ENCODE results near the gene SLC24A3.

SLC24A3 gene

DNA sequence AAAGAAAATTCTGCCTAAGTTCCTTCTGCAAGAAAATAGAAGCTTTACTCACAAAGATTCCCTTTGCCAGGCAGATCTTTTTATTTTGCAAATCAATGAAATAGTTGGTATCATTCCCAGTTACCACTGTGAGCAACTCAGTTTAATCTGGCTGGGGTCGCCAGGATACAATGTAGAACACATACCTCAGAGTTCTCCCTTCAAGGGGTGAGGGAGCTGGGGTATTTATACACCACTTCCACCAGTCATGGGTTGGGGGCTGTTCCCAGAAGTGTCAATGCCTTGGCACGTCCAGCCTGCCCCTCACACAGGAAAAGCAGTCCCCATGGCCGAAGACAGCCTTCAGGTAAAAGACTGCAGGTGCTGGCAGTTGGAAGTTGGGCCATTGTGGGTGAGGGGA is 86.2 kb downstream of the SLC24A3 start:
- Mint-ChIP-seq H3K27me3 (peaks cover 7% of the 10 kb centered on the region), H3K4me1 (ENCODE audit: low read depth) (no peaks in the 10 kb centered on the region), H3K27ac (no peak overlapping the region), H3K4me3 (no peak overlapping the region), H3K36me3 (ENCODE audit: low read depth) (no peaks in the 10 kb centered on the region), H3K9me3 (no peaks in the 10 kb centered on the region)

- Mint-ChIP-seq H3K27ac (no peak overlapping the region), H3K4me3 (no peak overlapping the region), H3K9me3 (no peaks in the 10 kb centered on the region), H3K4me1 (ENCODE audit: low read depth) (no peaks in the 10 kb centered on the region), H3K36me3 (ENCODE audit: low read depth) (no peaks in the 10 kb centered on the region), H3K27me3 (peaks cover 9% of the 10 kb centered on the region)
These were observed 88.0 kb downstream of the SLC24A3 start for GRCh38 chr20:19300395-19300794.

DNA sequence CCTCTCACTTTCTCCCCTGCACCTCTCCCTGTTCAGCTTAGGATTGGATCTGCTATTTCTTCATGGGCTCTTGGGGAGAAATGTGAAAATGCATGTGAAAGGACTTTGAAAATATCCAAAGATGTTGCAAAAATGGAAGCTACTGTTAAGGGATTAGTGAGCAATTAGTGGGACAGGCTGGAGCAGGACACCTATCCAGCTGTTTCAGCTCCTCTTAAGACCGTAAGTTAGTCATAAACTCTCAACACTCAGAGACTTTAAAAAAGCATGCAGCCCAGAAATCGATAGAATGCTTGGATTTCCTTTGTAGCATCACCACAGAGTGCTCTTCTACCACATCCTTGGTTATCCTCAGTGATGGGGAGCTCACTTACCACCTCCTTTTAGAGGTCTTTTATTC is 88.7 kb downstream of the SLC24A3 start:
- Mint-ChIP-seq H3K36me3 (ENCODE audit: low read depth) (no peaks in the 10 kb centered on the region), H3K27ac (no peak overlapping the region), H3K27me3 (peaks cover 4% of the 10 kb centered on the region), H3K9me3 (no peaks in the 10 kb centered on the region), H3K4me1 (ENCODE audit: low read depth) (no peaks in the 10 kb centered on the region), H3K4me3 (no peak overlapping the region)

GRCh38 chr20:19301843-19302242 is 89.4 kb downstream of the SLC24A3 start:
- no peaks in the 10 kb centered on the region for H3K9me3 Mint-ChIP-seq
- H3K4me1 Mint-ChIP-seq (ENCODE audit: low read depth), result no peaks in the 10 kb centered on the region
- H3K27me3 Mint-ChIP-seq, result peaks cover 4% of the 10 kb centered on the region
- H3K27ac Mint-ChIP-seq, result no peak overlapping the region
- H3K4me3 Mint-ChIP-seq, result no peak overlapping the region
- no peaks in the 10 kb centered on the region for H3K36me3 Mint-ChIP-seq (ENCODE audit: low read depth)

DNA sequence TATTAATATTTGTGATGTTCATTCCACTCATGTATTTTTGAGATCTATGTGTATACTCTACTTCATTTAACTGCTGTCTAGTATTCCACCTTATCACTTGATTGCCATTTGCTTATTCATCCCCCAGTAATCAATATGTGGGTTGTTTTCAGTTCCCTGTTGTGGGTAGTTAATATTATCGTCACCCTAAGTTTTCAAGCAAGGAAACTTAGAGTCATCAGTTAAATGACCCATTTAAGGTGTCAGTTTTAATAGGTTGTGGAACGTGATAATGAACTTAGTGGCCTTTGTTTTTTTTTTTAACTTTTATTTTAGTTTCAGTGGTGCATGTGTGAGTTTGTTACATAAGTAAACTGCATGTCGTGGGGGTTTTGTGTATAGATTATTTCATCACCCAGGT is 90.3 kb downstream of the SLC24A3 start:
- Mint-ChIP-seq H3K9me3 (no peaks in the 10 kb centered on the region), H3K4me1 (ENCODE audit: low read depth) (no peaks in the 10 kb centered on the region), H3K27me3 (peaks cover 4% of the 10 kb centered on the region), H3K36me3 (ENCODE audit: low read depth) (no peaks in the 10 kb centered on the region), H3K27ac (no peak overlapping the region), H3K4me3 (no peak overlapping the region)

- Mint-ChIP-seq H3K27me3 (peaks cover 4% of the 10 kb centered on the region), H3K9me3 (no peaks in the 10 kb centered on the region), H3K4me3 (no peak overlapping the region), H3K36me3 (ENCODE audit: low read depth) (no peaks in the 10 kb centered on the region), H3K27ac (no peak overlapping the region), H3K4me1 (ENCODE audit: low read depth) (no peaks in the 10 kb centered on the region)
These were observed 91.9 kb downstream of the SLC24A3 start for GRCh38 chr20:19304389-19304788.

- no peak overlapping the region for H3K27ac Mint-ChIP-seq
- H3K4me3 Mint-ChIP-seq, result no peak overlapping the region
- H3K9me3 Mint-ChIP-seq, result no peaks in the 10 kb centered on the region
- H3K27me3 Mint-ChIP-seq, result peaks cover 4% of the 10 kb centered on the region
- H3K36me3 Mint-ChIP-seq (ENCODE audit: low read depth), result no peaks in the 10 kb centered on the region
- H3K4me1 Mint-ChIP-seq (ENCODE audit: low read depth), result no peaks in the 10 kb centered on the region
These were observed 92.5 kb downstream of the SLC24A3 start for GRCh38 chr20:19304886-19305415.

DNA sequence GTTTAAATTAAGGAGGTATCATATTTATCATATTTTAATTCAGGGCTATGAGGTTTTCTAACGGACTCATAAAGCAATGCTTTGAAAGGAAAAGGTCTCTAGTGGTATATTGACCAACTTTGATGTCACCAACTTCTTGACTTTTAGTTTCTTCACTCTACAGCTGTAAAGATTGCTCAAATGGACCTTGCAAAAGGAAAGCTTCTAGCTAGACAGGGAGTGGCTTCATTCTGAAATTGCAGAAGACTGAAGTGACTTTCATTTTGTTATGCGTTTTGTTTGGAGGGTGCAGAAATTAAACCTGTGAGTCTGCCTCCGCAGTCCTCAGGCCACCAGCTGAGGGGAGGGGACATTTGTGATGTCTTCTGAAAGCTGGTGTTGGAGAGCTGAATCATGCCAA is 95.7 kb downstream of the SLC24A3 start:
- Mint-ChIP-seq H3K9me3 (no peaks in the 10 kb centered on the region), H3K4me1 (ENCODE audit: low read depth) (no peaks in the 10 kb centered on the region), H3K27me3 (peaks cover 4% of the 10 kb centered on the region), H3K27ac (no peak overlapping the region), H3K36me3 (ENCODE audit: low read depth) (no peaks in the 10 kb centered on the region), H3K4me3 (no peak overlapping the region)

- Mint-ChIP-seq H3K36me3 (ENCODE audit: low read depth) (no peaks in the 10 kb centered on the region), H3K27ac (no peak overlapping the region), H3K9me3 (no peaks in the 10 kb centered on the region), H3K4me3 (no peak overlapping the region), H3K4me1 (ENCODE audit: low read depth) (no peaks in the 10 kb centered on the region), H3K27me3 (no peaks in the 10 kb centered on the region)
These were observed 98.1 kb downstream of the SLC24A3 start for GRCh38 chr20:19310541-19310940.

GRCh38 chr20:19313342-19314069 is 101.1 kb downstream of the SLC24A3 start:
- Mint-ChIP-seq H3K27me3 (peaks cover 5% of the 10 kb centered on the region), H3K4me1 (ENCODE audit: low read depth) (peaks cover 6% of the 10 kb centered on the region), H3K36me3 (ENCODE audit: low read depth) (no peaks in the 10 kb centered on the region), H3K4me3 (no peak overlapping the region), H3K27ac (no peak overlapping the region), H3K9me3 (no peaks in the 10 kb centered on the region)

DNA sequence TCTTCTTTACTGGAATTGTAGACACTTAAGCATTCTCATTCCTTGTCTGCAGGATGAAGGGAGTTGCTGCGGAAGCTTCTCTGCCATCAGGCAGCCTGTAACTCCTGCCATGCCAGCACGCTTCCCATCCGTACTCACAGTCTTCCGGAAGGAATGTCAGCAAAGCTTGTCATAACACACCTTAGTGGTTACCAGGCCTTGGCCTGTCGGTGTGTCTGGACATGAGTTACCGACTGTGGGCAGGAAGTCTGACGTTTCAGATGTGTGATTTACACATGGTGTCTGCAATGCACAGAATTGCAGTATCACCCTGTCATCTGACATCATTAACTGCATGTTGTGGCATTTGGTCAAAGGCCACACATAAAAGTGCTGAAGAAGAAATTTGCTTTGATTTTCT is 102.2 kb downstream of the SLC24A3 start:
- no peaks in the 10 kb centered on the region for H3K9me3 Mint-ChIP-seq
- H3K4me3 Mint-ChIP-seq, result no peak overlapping the region
- H3K27me3 Mint-ChIP-seq, result peaks cover 5% of the 10 kb centered on the region
- peaks cover 6% of the 10 kb centered on the region for H3K4me1 Mint-ChIP-seq (ENCODE audit: low read depth)
- H3K36me3 Mint-ChIP-seq (ENCODE audit: low read depth), result no peaks in the 10 kb centered on the region
- no peak overlapping the region for H3K27ac Mint-ChIP-seq

- H3K9me3 Mint-ChIP-seq, result no peaks in the 10 kb centered on the region
- H3K4me3 Mint-ChIP-seq, result no peak overlapping the region
- H3K27me3 Mint-ChIP-seq, result peaks cover 5% of the 10 kb centered on the region
- peaks cover 6% of the 10 kb centered on the region for H3K4me1 Mint-ChIP-seq (ENCODE audit: low read depth)
- no peak overlapping the region for H3K27ac Mint-ChIP-seq
- no peaks in the 10 kb centered on the region for H3K36me3 Mint-ChIP-seq (ENCODE audit: low read depth)
These were observed 105.0 kb downstream of the SLC24A3 start for GRCh38 chr20:19317237-19318069.

- no peak overlapping the region for H3K4me3 Mint-ChIP-seq
- no peaks in the 10 kb centered on the region for H3K9me3 Mint-ChIP-seq
- no peak overlapping the region for H3K27ac Mint-ChIP-seq
- peaks cover 6% of the 10 kb centered on the region for H3K4me1 Mint-ChIP-seq (ENCODE audit: low read depth)
- H3K36me3 Mint-ChIP-seq (ENCODE audit: low read depth), result no peaks in the 10 kb centered on the region
- peaks cover 5% of the 10 kb centered on the region for H3K27me3 Mint-ChIP-seq
These were observed 106.2 kb downstream of the SLC24A3 start for GRCh38 chr20:19318610-19319009.

- Mint-ChIP-seq H3K36me3 (ENCODE audit: low read depth) (no peaks in the 10 kb centered on the region), H3K4me1 (ENCODE audit: low read depth) (peaks cover 6% of the 10 kb centered on the region), H3K4me3 (no peak overlapping the region), H3K27ac (no peak overlapping the region), H3K9me3 (no peaks in the 10 kb centered on the region), H3K27me3 (peaks cover 5% of the 10 kb centered on the region)
These were observed 107.6 kb downstream of the SLC24A3 start for GRCh38 chr20:19320005-19320404.

DNA sequence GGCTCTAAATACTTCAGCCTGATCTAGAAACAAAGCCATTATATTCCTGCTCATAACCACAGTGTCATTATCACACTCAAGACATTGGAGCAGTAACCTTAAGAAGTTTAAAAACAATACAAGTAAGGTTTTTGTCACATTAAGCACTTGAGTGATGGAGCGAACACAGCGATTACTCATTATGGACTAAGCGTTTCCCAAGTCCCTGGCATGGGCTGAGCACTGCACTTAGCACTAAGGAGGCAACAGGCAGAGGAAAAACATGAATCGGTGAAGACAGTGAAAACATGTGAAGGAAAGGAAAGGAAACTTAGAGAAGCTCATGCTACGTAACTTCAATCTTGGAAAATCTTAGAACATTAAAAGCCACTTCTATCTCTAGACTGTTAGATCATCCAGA is 108.7 kb downstream of the SLC24A3 start:
- H3K27me3 Mint-ChIP-seq, result peaks cover 5% of the 10 kb centered on the region
- H3K9me3 Mint-ChIP-seq, result no peaks in the 10 kb centered on the region
- no peak overlapping the region for H3K27ac Mint-ChIP-seq
- H3K4me1 Mint-ChIP-seq (ENCODE audit: low read depth), result peaks cover 6% of the 10 kb centered on the region
- no peak overlapping the region for H3K4me3 Mint-ChIP-seq
- no peaks in the 10 kb centered on the region for H3K36me3 Mint-ChIP-seq (ENCODE audit: low read depth)

All from stimulated activated naive CD8-positive, alpha-beta T cell treated with anti-CD3 and anti-CD28 coated beads, Interleukin-15, Interleukin-2, amounts not matched to agents 100 ng/mL and 50 ng/mL, for 24 hours (primary cell).